Body of pancreas (tissue), 4 donors: Measurements from ENCODE around the gene ERC2.

Experiments
- POLR2A ChIP-seq, 3 donors: fragments of 450-650 bp; IDR thresholded peaks; one replicate each; pipeline ENCODE4 v1.6.1; 2016; ENCODE audit warnings: antibody characterized with exemption in 3 of 3, mild to moderate bottlenecking in 2 of 3
- TF ChIP-seq, protein P1 (sequence below), 7 experiments: fragments of 450-650 bp in 4 of 7; fragments of 200-600 bp in 3 of 7; sonication (generic) in 3 of 7; IDR thresholded peaks; one replicate each; pipeline ENCODE4 v1.5.1; 2016 to 2019; ENCODE audit warnings: antibody characterized with exemption in 7 of 7

DNA sequence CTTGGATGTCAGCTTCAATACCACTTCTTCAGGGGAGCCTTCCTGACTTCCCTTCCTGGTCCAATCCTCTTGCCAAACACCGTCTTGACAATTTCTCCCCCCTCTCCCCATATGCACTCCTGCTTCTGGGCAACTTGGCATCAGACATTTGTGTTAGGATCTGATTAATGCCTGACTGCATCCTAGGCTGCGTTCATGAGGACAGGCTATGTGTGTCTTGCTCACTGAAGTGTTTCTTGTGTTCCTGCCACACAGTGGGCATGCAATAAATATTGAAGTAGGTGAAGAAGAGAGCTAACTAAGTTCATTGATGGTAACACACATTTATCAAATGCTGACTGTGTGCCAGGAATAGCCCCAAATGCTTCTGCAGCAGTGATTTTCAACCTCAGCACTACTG, 944.8 kb downstream of the ERC2 start:
- TF ChIP-seq, protein P1, sequence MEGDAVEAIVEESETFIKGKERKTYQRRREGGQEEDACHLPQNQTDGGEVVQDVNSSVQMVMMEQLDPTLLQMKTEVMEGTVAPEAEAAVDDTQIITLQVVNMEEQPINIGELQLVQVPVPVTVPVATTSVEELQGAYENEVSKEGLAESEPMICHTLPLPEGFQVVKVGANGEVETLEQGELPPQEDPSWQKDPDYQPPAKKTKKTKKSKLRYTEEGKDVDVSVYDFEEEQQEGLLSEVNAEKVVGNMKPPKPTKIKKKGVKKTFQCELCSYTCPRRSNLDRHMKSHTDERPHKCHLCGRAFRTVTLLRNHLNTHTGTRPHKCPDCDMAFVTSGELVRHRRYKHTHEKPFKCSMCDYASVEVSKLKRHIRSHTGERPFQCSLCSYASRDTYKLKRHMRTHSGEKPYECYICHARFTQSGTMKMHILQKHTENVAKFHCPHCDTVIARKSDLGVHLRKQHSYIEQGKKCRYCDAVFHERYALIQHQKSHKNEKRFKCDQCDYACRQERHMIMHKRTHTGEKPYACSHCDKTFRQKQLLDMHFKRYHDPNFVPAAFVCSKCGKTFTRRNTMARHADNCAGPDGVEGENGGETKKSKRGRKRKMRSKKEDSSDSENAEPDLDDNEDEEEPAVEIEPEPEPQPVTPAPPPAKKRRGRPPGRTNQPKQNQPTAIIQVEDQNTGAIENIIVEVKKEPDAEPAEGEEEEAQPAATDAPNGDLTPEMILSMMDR (IDR thresholded peaks at IDR 0.05): no peak
- no peak for TF ChIP-seq POLR2A (IDR thresholded peaks at IDR 0.05)
